Measurements from ENCODE around the gene TFEB. TPM values are rescaled to one million over a fixed set of nuclear protein-coding genes. Genes with fewer than 3 reads are reported as not detected.

Gene TFEB
- total RNA-seq, 2 experiments from 2014 or later: 11.7 to 13.4 TPM

- Mint-ChIP-seq H3K9me3 (no peaks in the 10 kb centered on the region), H3K4me1 (ENCODE audit: low read depth) (peaks cover 5% of the 10 kb centered on the region), H3K36me3 (no peaks in the 10 kb centered on the region), H3K27ac (no peak overlapping the region), H3K27me3 (peaks cover 38% of the 10 kb centered on the region), H3K4me3 (no peak overlapping the region)
- intact Hi-C loops (cut with micrococcal nuclease): no loop called here
- no peak for DNase-seq
- POLR2A ChIA-PET: no interaction called here
- CTCF ChIA-PET: no interaction called here
These were observed 100.0 kb downstream of the TFEB start for GRCh38 chr6:41635365-41635764.

- CTCF ChIA-PET: interaction anchor here (1.3 kb wide), 1 partner anchor 46 kb away, joined by 3 read pairs; no protein-coding TSS in a partner anchor
- intact Hi-C loops (cut with micrococcal nuclease): no loop called here
- POLR2A ChIA-PET: no interaction called here
- DNase-seq: no peak
- Mint-ChIP-seq H3K27ac (no peak overlapping the region), H3K9me3 (no peaks in the 10 kb centered on the region), H3K36me3 (no peaks in the 10 kb centered on the region), H3K4me3 (no peak overlapping the region), H3K27me3 (peaks cover 33% of the 10 kb centered on the region), H3K4me1 (ENCODE audit: low read depth) (peaks cover 5% of the 10 kb centered on the region)
These were observed 100.8 kb downstream of the TFEB start for GRCh38 chr6:41634657-41635056.

Other genes with a start within 250 kb of the TFEB start
- 10 to 100 TPM; 19.5 to 21.6 TPM for gene FOXP4, start 189.2 kb downstream of the TFEB start, total RNA-seq
- not detected for gene MDFI, start 97.1 kb downstream of the TFEB start, total RNA-seq
- gene PGC, start 11.8 kb upstream of the TFEB start, total RNA-seq: not detected
- 1 to 10 TPM; 4.8 to 5.5 TPM for gene FRS3, start 44.3 kb upstream of the TFEB start, total RNA-seq
- gene PRICKLE4, start 45.2 kb upstream of the TFEB start, total RNA-seq: under 1 TPM in 1 of 2 experiments, not detected in 1; 0.71 TPM
- 100 to 1,000 TPM; 264 to 280 TPM for gene TOMM6, start 52.1 kb upstream of the TFEB start, total RNA-seq
- 1 to 10 TPM; 6.1 to 6.3 TPM for gene USP49, start 159.8 kb upstream of the TFEB start, total RNA-seq
- 10 to 100 TPM; 18.2 to 18.3 TPM for gene MED20, start 185.5 kb upstream of the TFEB start, total RNA-seq
- 10 to 100 TPM; 46.6 to 51.0 TPM for gene BYSL, start 185.9 kb upstream of the TFEB start, total RNA-seq
- 100 to 1,000 TPM; 570 to 573 TPM for gene CCND3, start 206.2 kb upstream of the TFEB start, total RNA-seq